Naive thymus-derived CD4-positive, alpha-beta T cell (primary cell): ENCODE measurements around the gene RPTOR. TPM values are rescaled to one million over a fixed set of nuclear protein-coding genes. Genes with fewer than 3 reads are reported as not detected.

Source experiments
- ATAC-seq: fragments of 150-1000 bp; cut with Tn5 transposase; 2 replicates; pipeline ENCODE4 v1.10.0; 2021; ENCODE audit warnings: mild to moderate bottlenecking, moderate library complexity
- CTCF ChIA-PET: fragments of 350-600 bp; sonication (Branson Sonifier 250); formaldehyde crosslinking; loops from one replicate; lab custom pipeline; 2021; ENCODE audit warnings: antibody characterized with exemption; lab: Charles Lee
- POLR2A ChIA-PET: fragments of 350-600 bp; sonication (Branson Sonifier 250); formaldehyde crosslinking; loops from one replicate; lab custom pipeline; 2021; ENCODE audit warnings: antibody characterized with exemption, inconsistent platforms; lab: Charles Lee
- DNase-seq, 9 donors: peaks; one replicate each; pipeline versions ENCODE4 v3.0.0 to v3.0.0-alpha.2; 2020 to 2022; ENCODE audit warnings: mixed read lengths in 1 of 9
- H3K27ac ChIP-seq: one replicate; pipeline ENCODE4 v1.7.0; 2013; ENCODE audit warnings: mild to moderate bottlenecking, low read depth, low read length, moderate library complexity
- H3K27me3 ChIP-seq, 2 donors: one replicate each; pipeline ENCODE4 v1.7.0; 2013; ENCODE audit warnings: low read length in 2 of 2, mild to moderate bottlenecking in 2 of 2, moderate library complexity in 2 of 2; ENCODE audit not compliant: control insufficient read depth in 2 of 2, insufficient read depth in 2 of 2
- H3K36me3 ChIP-seq, 3 experiments: 1 replicate in 2 of 3; 2 replicates in 1 of 3; pipeline ENCODE4 v1.7.0; 2013; ENCODE audit warnings: low read length in 3 of 3, mild to moderate bottlenecking in 3 of 3, moderate library complexity in 1 of 3; ENCODE audit not compliant: insufficient read depth in 3 of 3, control insufficient read depth in 2 of 3
- H3K4me1 ChIP-seq, 2 donors: one replicate each; pipeline ENCODE4 v1.7.0; 2013; ENCODE audit warnings: low read length in 2 of 2, mild to moderate bottlenecking in 2 of 2, moderate library complexity in 1 of 2; ENCODE audit not compliant: control insufficient read depth in 2 of 2, insufficient read depth in 2 of 2
- H3K4me3 ChIP-seq: 2 replicates; pipeline ENCODE4 v1.7.0; 2013; ENCODE audit warnings: mild to moderate bottlenecking, low read length
- H3K9me3 ChIP-seq, 3 experiments: 1 replicate in 2 of 3; 2 replicates in 1 of 3; pipeline ENCODE4 v1.7.0; 2013; ENCODE audit warnings: low read length in 3 of 3; ENCODE audit not compliant: control insufficient read depth in 2 of 3
- H3K27ac Mint-ChIP-seq, 9 donors: one replicate each; pipeline ENCODE4 v1.8.0; 2020 to 2022; ENCODE audit warnings: mixed read lengths in 9 of 9, mild to moderate bottlenecking in 8 of 9, moderate library complexity in 5 of 9, inconsistent platforms in 2 of 9
- H3K27me3 Mint-ChIP-seq, 5 donors: one replicate each; pipeline ENCODE4 v1.8.0; 2021 to 2022; ENCODE audit warnings: mixed read lengths in 5 of 5, mild to moderate bottlenecking in 1 of 5
- H3K36me3 Mint-ChIP-seq, 5 donors: one replicate each; pipeline ENCODE4 v1.8.0; 2020 to 2022; ENCODE audit warnings: mixed read lengths in 5 of 5, mild to moderate bottlenecking in 3 of 5, inconsistent platforms in 1 of 5
- H3K4me1 Mint-ChIP-seq, 7 donors: one replicate each; pipeline ENCODE4 v1.8.0; 2020 to 2022; ENCODE audit warnings: mixed read lengths in 7 of 7, mild to moderate bottlenecking in 3 of 7, inconsistent platforms in 1 of 7
- H3K4me3 Mint-ChIP-seq, 10 donors: one replicate each; pipeline ENCODE4 v1.8.0; 2020 to 2022; ENCODE audit warnings: mild to moderate bottlenecking in 10 of 10, mixed read lengths in 10 of 10, moderate library complexity in 6 of 10, inconsistent platforms in 2 of 10
- H3K9me3 Mint-ChIP-seq, 11 donors: one replicate each; pipeline ENCODE4 v1.8.0; 2020 to 2022; ENCODE audit warnings: mixed read lengths in 11 of 11, mild to moderate bottlenecking in 4 of 11, inconsistent platforms in 1 of 11, moderate library complexity in 1 of 11
- intact Hi-C, 2 donors: fragments of 100-400 bp; cut with micrococcal nuclease; formaldehyde crosslinking; loops; one replicate each; pipeline ENCODE4 v1.15.1; 2023
- polyA plus RNA-seq, 2 donors: library from polyadenylated mRNA; unstranded; fragments of 300-500 nt; fragmentation: Illumina TruSeq; gene quantifications; one replicate each; pipeline ENCODE4 v1.2.3, GENCODE V29; 2021
- total RNA-seq, 6 experiments: library from RNA in 5 of 6; stranded (reverse) in 5 of 6; gene quantifications; 1 replicate in 5 of 6; 2 replicates in 1 of 6; pipeline ENCODE4 v1.2.3 and lab custom pipeline; 2021 to 2026

Gene RPTOR
- total and polyA plus RNA-seq, 7 experiments from 2014 or later = 10.9 to 89.8 (median 59.9) TPM

- Histone ChIP-seq H3K4me1 (peaks cover 8 to 28% of the 10 kb centered on the region in 2 donors), H3K27ac (no peak overlapping the region), H3K4me3 (peak overlapping the region; percentile 22), H3K27me3 (no peaks in the 10 kb centered on the region), H3K9me3 (no peaks in the 10 kb centered on the region), H3K36me3 (peaks cover 0 to 37% (median 12%) of the 10 kb centered on the region in 3 experiments)
- intact Hi-C loops = loop anchor here (1.0 kb wide), 3 partner anchors 13 to 45 kb away; no protein-coding TSS in a partner anchor
- no peak for ATAC-seq
- H3K4me3 Mint-ChIP-seq = peak overlapping the region; percentile 63 to 96 (median 79)
- ChIA-PET POLR2A (interaction anchor here (1.0 to 1.7 kb wide), 4 partner anchors 9 to 30 kb away, joined by 4 to 6 read pairs (median 4); no protein-coding TSS in a partner anchor), CTCF (interaction anchor here (1.2 kb wide), 1 partner anchor 17 kb away, joined by 5 read pairs; no protein-coding TSS in a partner anchor)
- peaks cover 11 to 57% (median 28%) of the 10 kb centered on the region in 5 donors for H3K36me3 Mint-ChIP-seq
- no peak for DNase-seq
- peak overlapping the region in 8 of 9 donors; percentile 20 to 99 (median 88) for H3K27ac Mint-ChIP-seq
- H3K9me3 Mint-ChIP-seq = no peaks in the 10 kb centered on the region
- H3K4me1 Mint-ChIP-seq = peaks cover 27 to 57% (median 39%) of the 10 kb centered on the region in 7 donors
- no peaks in the 10 kb centered on the region for H3K27me3 Mint-ChIP-seq
Observed at GRCh38 chr17:80877729-80878303, 333.2 kb downstream of the RPTOR start.

- ChIA-PET CTCF (interaction anchor here (0.8 kb wide), 1 partner anchor 46 kb away, joined by 4 read pairs; no protein-coding TSS in a partner anchor), POLR2A (no interaction called here)
- H3K9me3 Mint-ChIP-seq = no peaks in the 10 kb centered on the region
Observed at GRCh38 chr17:80878876-80879722, 334.5 kb downstream of the RPTOR start.

GRCh38 chr17:80879723-80880647 lies 335.3 kb downstream of the RPTOR start:
- Histone ChIP-seq H3K4me3 (no peak overlapping the region), H3K27me3 (no peaks in the 10 kb centered on the region), H3K36me3 (peaks cover 0 to 54% (median 16%) of the 10 kb centered on the region in 3 experiments), H3K4me1 (peaks cover 8 to 17% of the 10 kb centered on the region in 2 donors), H3K9me3 (no peaks in the 10 kb centered on the region), H3K27ac (no peak overlapping the region)
- DNase-seq (no peak), ATAC-seq (no peak)
- H3K36me3 Mint-ChIP-seq = peaks cover 12 to 43% (median 28%) of the 10 kb centered on the region in 5 donors
- peak overlapping the region in 1 of 9 donors; percentile 78 for H3K27ac Mint-ChIP-seq
- intact Hi-C loops = no loop called here
- ChIA-PET POLR2A (interaction anchor here (0.9 kb wide), 1 partner anchor 426 kb away, joined by 3 read pairs; no protein-coding TSS in a partner anchor), CTCF (interaction anchor here (0.8 to 1.2 kb wide), 2 partner anchors 8 to 47 kb away, joined by 3 to 4 read pairs; no protein-coding TSS in a partner anchor)
- no peaks in the 10 kb centered on the region for H3K9me3 Mint-ChIP-seq
- peak overlapping the region in 1 of 10 donors; percentile 44 for H3K4me3 Mint-ChIP-seq
- peaks cover 18 to 44% (median 21%) of the 10 kb centered on the region in 7 donors for H3K4me1 Mint-ChIP-seq
- H3K27me3 Mint-ChIP-seq = no peaks in the 10 kb centered on the region

More at GRCh38 chr17:80878876-80879722, 334.5 kb downstream of the RPTOR start:
- intact Hi-C loops = no loop called here
- Histone ChIP-seq H3K9me3 (no peaks in the 10 kb centered on the region), H3K27ac (no peak overlapping the region), H3K4me3 (no peak overlapping the region), H3K27me3 (no peaks in the 10 kb centered on the region), H3K4me1 (peaks cover 8 to 17% of the 10 kb centered on the region in 2 donors), H3K36me3 (peaks cover 0 to 50% (median 16%) of the 10 kb centered on the region in 3 experiments)
- Mint-ChIP-seq H3K27ac (peak overlapping the region in 1 of 9 donors; percentile 78), H3K27me3 (no peaks in the 10 kb centered on the region), H3K36me3 (peaks cover 12 to 49% (median 28%) of the 10 kb centered on the region in 5 donors), H3K4me1 (peaks cover 18 to 49% (median 26%) of the 10 kb centered on the region in 7 donors), H3K4me3 (peak overlapping the region in 1 of 10 donors; percentile 44)
- ATAC-seq (no peak), DNase-seq (no peak)

GRCh38 chr17:80880648-80880985 lies 336.0 kb downstream of the RPTOR start:
- CTCF ChIA-PET = interaction anchor here (1.2 kb wide), 1 partner anchor 9 kb away, joined by 3 read pairs; no protein-coding TSS in a partner anchor

GRCh38 chr17:80881306-80881705 lies 336.7 kb downstream of the RPTOR start:
- Mint-ChIP-seq H3K36me3 (peaks cover 12 to 49% (median 33%) of the 10 kb centered on the region in 5 donors), H3K27ac (no peak overlapping the region), H3K9me3 (no peaks in the 10 kb centered on the region), H3K27me3 (no peaks in the 10 kb centered on the region), H3K4me1 (peaks cover 15 to 40% (median 17%) of the 10 kb centered on the region in 7 donors), H3K4me3 (no peak overlapping the region)
- H3K4me1 ChIP-seq = peaks cover 8 to 17% of the 10 kb centered on the region in 2 donors
- ATAC-seq = no peak
- no peaks in the 10 kb centered on the region for H3K9me3 ChIP-seq
- peaks cover 0 to 65% (median 19%) of the 10 kb centered on the region in 3 experiments for H3K36me3 ChIP-seq
- no peak overlapping the region for H3K4me3 ChIP-seq
- H3K27me3 ChIP-seq = no peaks in the 10 kb centered on the region
- ChIA-PET CTCF (interaction anchor here (1.2 kb wide), 1 partner anchor 9 kb away, joined by 3 read pairs; no protein-coding TSS in a partner anchor), POLR2A (interaction anchor here (0.9 kb wide), 1 partner anchor 427 kb away, joined by 3 read pairs; no protein-coding TSS in a partner anchor)
- intact Hi-C loops = no loop called here
- no peak overlapping the region for H3K27ac ChIP-seq
- DNase-seq = no peak

More at GRCh38 chr17:80880648-80880985, 336.0 kb downstream of the RPTOR start:
- no peaks in the 10 kb centered on the region for H3K27me3 Mint-ChIP-seq
- H3K4me1 Mint-ChIP-seq = peaks cover 15 to 37% (median 16%) of the 10 kb centered on the region in 7 donors
- peaks cover 8 to 17% of the 10 kb centered on the region in 2 donors for H3K4me1 ChIP-seq
- peaks cover 12 to 43% (median 28%) of the 10 kb centered on the region in 5 donors for H3K36me3 Mint-ChIP-seq
- DNase-seq (no peak), ATAC-seq (no peak)
- no peak overlapping the region for H3K4me3 Mint-ChIP-seq
- intact Hi-C loops = no loop called here
- no peaks in the 10 kb centered on the region for H3K9me3 ChIP-seq
- H3K27me3 ChIP-seq = no peaks in the 10 kb centered on the region
- no peak overlapping the region for H3K4me3 ChIP-seq
- no peak overlapping the region for H3K27ac ChIP-seq
- POLR2A ChIA-PET = interaction anchor here (0.9 kb wide), 1 partner anchor 426 kb away, joined by 3 read pairs; no protein-coding TSS in a partner anchor
- H3K36me3 ChIP-seq = peaks cover 0 to 58% (median 19%) of the 10 kb centered on the region in 3 experiments
- no peaks in the 10 kb centered on the region for H3K9me3 Mint-ChIP-seq
- peak overlapping the region in 1 of 9 donors; percentile 49 for H3K27ac Mint-ChIP-seq
